GM19238 (cell line): ENCODE results near the gene SMCO4.
"Not testable (repeated sequence)": the region's sequence is repeated elsewhere in the genome, so short reads cannot be mapped to it uniquely, and the experiment has no call there.

Experiments
- DNase-seq: peaks from one replicate; pipeline ENCODE4 v3.0.0; 2011; ENCODE audit warnings: low spot score; ENCODE audit not compliant: insufficient read length

Gene SMCO4

GRCh38 chr11:93543292-93543977 lies at the start of gene SMCO4:
Gene SMCO4 (minus strand): TSS chr11:93543391. CDS start chr11:93479189, 64,202 bp downstream.
- DNase-seq, result peak; percentile 83

- no peak for DNase-seq
Observed at GRCh38 chr11:93591247-93591898, 48.2 kb upstream of the SMCO4 start.

GRCh38 chr11:93589347-93589746 lies 46.2 kb upstream of the SMCO4 start:
- DNase-seq, result no peak

- no peak for DNase-seq
Observed at GRCh38 chr11:93587858-93588581, 44.8 kb upstream of the SMCO4 start.

- DNase-seq, result not testable (repeated sequence)
Observed at GRCh38 chr11:93587425-93587824, 44.2 kb upstream of the SMCO4 start.

GRCh38 chr11:93585758-93586157 lies 42.6 kb upstream of the SMCO4 start:
- no peak for DNase-seq

GRCh38 chr11:93583490-93583889 lies 40.3 kb upstream of the SMCO4 start:
- no peak for DNase-seq

GRCh38 chr11:93579187-93579751 lies 36.1 kb upstream of the SMCO4 start:
- no peak for DNase-seq

GRCh38 chr11:93577286-93577685 lies 34.1 kb upstream of the SMCO4 start:
- DNase-seq, result no peak

GRCh38 chr11:93576870-93577269 lies 33.7 kb upstream of the SMCO4 start:
- not testable (repeated sequence) for DNase-seq

GRCh38 chr11:93574638-93575220 lies 31.5 kb upstream of the SMCO4 start:
- no peak for DNase-seq

- DNase-seq, result no peak
Observed at GRCh38 chr11:93573184-93573583, 30.0 kb upstream of the SMCO4 start.

GRCh38 chr11:93572621-93573020 lies 29.4 kb upstream of the SMCO4 start:
- DNase-seq, result no peak

GRCh38 chr11:93572171-93572570 lies 29.0 kb upstream of the SMCO4 start:
- no peak for DNase-seq

GRCh38 chr11:93571612-93572011 lies 28.4 kb upstream of the SMCO4 start:
- no peak for DNase-seq

- DNase-seq, result no peak
Observed at GRCh38 chr11:93570759-93571413, 27.7 kb upstream of the SMCO4 start.

- no peak for DNase-seq
Observed at GRCh38 chr11:93569496-93569895, 26.3 kb upstream of the SMCO4 start.

- DNase-seq, result no peak
Observed at GRCh38 chr11:93568726-93569125, 25.5 kb upstream of the SMCO4 start.

- DNase-seq, result no peak
Observed at GRCh38 chr11:93567401-93567895, 24.3 kb upstream of the SMCO4 start.

- no peak for DNase-seq
Observed at GRCh38 chr11:93564895-93565294, 21.7 kb upstream of the SMCO4 start.

GRCh38 chr11:93563857-93564256 lies 20.7 kb upstream of the SMCO4 start:
- DNase-seq, result no peak
